GM21737 (cell line): ENCODE data around the gene SGTA.

Experiments used
- ATAC-seq: cut with Tn5 transposase; IDR thresholded peaks from one replicate; pipeline ENCODE4 v1.9.1; 2021; ENCODE audit warnings: mild to moderate bottlenecking, moderate library complexity; ENCODE audit not compliant: unreplicated experiment

Gene SGTA

GRCh38 chr19:2731181-2731995 lies 51.7 kb downstream of the SGTA start:
- ATAC-seq: no peak

- ATAC-seq: no peak
These were observed 52.9 kb downstream of the SGTA start for GRCh38 chr19:2729943-2730818.

DNA sequence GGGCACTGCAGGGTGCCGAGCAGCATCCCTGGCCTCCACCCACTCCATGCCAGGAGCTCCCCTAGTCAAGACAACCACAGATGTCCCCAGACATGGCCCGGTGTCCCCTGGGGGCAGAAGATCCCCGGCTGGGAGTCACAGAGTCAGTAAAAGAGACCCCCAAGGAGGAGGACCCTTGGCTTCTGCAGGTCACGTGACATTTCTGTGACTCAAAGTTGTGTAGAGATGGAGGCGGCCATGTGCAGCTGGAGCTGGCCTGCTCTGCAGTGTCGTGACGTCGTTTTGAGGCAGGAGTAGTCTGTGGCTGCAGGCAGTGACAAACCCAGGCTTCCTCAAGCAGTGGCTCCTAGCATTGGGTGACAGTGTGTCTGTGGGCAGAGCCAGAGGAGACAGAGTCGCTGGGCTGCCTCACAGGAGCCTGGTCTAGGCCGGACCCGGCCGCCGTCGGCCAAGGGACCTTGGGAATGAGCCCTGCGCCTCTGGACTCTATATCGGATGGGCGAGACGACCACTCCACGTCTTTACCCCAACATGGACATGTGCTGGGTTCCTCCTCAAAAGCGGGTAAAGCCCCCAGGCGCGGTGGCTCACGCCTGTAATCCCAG lies 54.2 kb downstream of the SGTA start:
- ATAC-seq: no peak

DNA sequence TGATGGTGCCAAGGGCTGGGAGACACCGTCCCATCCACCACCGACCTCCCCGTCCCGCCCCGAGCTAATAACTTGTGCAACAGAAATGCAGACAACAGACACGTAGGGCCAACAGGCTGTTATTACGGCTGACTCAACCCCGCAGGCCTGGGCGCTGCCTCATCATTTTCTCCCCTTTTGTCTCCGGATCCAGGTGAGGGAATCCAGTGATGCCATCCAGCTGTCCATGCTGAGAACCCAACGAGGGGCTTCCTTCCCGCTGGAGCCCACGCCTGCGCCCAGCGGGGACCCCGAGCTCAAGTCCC lies 55.5 kb downstream of the SGTA start:
- no peak for ATAC-seq

DNA sequence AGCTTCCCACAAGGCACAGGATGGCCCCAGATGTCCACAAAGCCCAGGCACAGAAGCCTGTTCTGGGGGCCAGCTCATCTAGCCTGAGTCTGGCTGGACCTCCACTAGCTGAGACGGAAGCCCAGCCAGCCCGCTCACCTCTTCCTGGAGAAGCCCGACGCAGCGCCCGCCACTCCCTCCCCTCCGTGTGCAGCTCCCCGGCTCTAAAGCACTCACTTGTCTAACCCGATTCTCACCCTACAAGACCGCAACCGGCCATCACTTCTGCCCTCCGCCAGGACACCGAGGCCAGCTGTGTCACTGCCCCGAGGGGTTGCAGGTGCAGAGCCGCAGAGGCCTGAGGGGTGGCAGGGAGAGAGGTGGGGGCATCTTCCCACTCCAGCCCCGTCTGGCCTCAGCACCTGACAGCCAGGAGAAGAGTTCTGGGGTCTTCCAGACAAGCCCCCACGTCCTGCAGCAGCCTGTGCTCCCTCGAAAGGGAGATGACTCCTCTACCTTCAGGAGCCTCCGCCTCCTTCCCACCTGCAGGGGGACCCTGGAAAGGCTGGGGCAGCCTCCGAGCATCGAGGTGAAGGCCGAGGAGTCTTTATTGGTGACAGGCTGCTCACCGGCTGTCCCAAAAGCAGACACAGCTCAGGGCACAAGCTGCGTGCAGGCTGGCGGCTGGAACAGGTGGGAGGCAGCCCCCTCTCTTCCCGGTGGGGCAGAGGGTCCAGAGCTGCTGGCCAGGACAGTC lies 56.0 kb downstream of the SGTA start:
- no peak for ATAC-seq

- ATAC-seq: no peak
These were observed 56.8 kb downstream of the SGTA start for GRCh38 chr19:2726160-2726855.

DNA sequence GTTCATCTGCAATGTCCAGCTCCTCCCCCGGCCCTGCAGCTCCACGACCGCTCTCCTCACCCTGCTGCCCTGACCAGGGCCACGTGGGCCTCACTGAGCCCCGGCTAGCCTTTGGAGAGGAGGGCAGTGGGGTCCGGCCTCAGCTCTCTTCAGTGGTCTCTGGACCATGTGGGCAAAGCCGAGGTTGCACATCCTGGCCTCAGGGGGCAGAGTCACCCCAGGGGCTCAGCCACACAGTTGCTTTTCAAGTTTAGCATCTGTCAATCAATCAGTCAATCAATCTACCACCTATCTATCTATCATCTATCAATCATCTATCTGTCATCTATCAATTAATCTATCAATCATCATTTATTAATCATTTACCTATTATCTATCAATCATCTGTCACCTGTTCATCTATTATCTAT lies 58.9 kb downstream of the SGTA start:
- ATAC-seq: no peak

DNA sequence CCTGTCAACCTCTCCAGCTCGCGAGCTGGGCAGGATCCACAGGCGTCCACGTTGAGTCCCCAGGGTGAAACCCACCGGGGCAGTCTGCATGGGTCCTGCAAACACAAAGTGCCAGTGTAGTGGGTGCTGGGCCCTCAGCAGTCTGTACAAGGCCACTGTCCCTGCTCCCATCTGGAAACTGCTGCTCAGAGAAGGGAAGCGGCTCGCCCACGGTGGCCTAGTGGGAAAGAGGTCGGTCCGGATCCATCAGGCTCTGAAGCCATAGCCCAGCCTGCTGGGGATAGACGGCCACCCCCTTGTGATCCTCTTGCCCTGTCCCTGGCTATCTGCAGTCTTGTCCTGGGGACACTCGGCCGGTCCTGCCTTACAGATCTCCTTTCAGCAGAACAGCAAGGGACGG lies 59.3 kb downstream of the SGTA start:
- no peak for ATAC-seq

DNA sequence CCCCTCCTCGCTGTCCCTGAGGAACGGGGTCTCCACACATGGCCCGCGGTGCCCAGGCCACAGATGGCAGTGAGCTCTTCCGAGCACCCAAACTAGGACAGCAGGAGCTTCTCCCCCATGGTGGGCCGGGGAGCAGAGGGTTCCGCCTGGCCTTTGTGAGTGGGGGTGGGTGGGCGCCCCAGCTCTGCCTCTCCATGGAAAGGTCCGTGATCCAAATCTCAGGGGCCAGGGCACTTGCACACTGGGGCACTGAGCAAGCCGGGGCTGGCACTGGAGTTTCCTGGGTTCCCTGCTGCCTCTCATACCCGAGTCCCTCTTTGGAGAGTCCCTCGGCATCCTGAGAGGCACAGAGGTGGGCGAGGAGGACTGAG lies 59.7 kb downstream of the SGTA start:
- ATAC-seq: no peak

- no peak for ATAC-seq
These were observed 60.3 kb downstream of the SGTA start for GRCh38 chr19:2722541-2723344.

DNA sequence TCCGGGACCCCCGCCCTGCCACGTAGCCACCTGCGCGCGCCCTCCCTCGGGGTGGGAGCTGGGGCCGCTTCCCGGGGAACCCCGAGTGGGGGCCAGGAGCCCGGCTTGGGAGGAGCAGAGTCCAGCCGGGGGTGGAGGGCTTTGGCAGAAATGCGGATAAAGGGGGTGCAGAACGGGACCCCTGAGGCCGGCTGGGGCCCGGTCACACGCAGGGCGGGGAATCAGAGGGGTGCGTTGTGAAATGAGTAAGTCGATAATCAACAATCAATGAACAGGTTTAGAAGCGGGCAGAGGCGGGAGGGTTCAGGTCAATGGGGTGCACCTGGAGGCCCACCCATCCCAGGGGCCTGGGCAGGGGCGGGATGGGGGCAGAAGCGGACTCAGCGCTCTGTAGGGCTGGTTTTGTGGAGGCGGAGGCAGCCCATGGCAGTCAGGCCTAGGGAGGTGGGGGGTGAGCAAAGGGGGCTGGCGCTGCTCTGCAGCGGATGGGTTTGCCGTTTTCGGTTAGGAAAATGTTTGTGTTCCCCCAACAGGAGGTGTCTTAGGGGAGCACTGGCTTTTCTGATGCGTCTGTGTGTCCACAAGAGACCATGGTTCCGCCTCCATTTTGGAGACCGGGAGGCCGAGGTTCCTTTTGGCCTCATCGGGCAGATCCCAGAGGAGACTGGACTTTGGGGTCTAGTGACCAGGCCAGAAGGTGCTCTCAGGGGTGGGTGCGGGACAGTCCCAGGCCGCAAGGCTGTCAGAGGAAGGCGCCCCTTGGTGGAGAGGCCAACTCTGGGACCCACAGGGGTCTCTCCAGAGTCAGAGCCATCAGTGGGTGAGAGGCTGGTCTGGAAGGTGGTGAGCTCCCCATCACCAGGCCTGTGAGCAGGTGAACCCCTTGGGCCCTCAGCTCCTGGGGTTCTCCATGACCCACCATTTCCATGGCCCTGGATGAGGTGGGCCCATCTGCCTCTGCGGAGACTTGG lies 61.2 kb downstream of the SGTA start:
- ATAC-seq: no peak

GRCh38 chr19:2720777-2721569 lies 62.1 kb downstream of the SGTA start, which contains the start of gene DIRAS1:
TSS of gene DIRAS1 (minus strand) at chr19:2721372. CDS start at chr19:2717806, 3,566 bp downstream.
- ATAC-seq: no peak

- no peak for ATAC-seq
These were observed 62.9 kb downstream of the SGTA start for GRCh38 chr19:2719920-2720776.

DNA sequence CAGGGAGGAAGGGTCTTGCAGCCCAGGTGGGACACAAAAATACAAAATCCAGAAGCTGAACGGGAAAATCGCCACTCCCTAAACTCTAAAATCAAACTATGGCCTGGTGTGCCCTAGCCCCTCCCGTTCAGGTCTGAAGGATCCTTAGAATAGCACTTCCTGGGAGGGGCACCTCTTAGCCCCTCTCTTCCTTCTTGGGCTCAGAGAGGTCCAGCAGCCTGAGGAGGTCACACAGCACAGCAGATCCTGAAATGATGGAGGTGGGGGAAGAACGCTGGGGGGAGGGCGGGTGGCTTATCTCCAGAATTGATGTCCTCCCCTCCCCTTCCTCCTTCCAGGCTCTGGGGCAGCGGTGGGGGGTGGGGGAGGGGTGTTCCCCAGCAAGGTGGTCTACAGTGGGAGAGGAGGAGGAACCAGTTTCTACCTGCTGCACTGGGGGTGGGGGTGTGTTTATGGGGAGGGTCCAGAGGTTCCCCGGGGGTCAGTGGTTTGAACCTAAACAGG lies 63.8 kb downstream of the SGTA start:
- ATAC-seq: no peak

DNA sequence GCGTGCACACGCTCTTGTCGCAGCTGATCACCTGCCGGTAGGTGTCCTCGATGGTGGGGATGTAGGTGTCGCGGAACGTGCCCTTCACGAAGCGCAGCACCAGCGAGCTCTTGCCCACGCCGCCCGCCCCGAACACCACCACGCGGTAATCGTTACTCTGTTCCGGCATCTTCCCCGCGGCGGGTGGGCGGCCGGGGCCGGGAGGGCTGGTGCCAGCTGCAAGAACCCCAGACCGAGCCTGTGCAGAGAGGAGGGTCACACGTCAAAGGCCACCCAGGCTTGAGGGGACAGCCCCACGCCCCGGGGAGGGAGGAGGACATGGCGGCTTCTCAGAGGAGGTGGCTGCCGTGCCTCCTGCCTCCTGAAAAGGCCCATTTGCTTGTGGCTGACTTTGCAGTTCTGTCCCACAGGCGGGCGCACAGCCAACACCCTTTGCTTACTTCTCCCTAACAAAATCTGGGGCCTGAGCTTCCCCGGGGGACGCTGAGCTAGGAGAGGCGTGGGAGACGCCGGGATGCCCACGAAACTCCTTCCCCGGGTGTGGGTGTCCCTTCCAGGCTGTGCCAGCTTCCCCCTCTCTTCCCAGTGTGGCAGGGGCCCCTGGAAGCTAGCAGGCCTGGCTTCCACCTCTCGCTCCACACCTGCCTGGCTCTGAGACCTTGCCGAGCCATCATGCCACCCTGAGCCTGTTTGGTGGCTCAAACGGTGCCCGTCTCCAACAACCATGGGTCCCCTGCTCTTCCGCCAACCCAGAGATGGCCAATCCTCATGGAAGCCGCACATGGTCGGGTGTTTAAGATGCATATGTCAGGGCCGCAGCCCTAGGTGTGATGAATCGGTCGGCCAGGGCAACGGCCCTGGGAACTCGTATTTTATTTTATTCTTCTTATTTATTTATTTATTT lies 65.2 kb downstream of the SGTA start:
- no peak for ATAC-seq
